Measurements from ENCODE around the gene NTSR1.
A peak's percentile ranks its signal among the peaks of the same experiment; 100 is the strongest.

NTSR1 gene

DNA sequence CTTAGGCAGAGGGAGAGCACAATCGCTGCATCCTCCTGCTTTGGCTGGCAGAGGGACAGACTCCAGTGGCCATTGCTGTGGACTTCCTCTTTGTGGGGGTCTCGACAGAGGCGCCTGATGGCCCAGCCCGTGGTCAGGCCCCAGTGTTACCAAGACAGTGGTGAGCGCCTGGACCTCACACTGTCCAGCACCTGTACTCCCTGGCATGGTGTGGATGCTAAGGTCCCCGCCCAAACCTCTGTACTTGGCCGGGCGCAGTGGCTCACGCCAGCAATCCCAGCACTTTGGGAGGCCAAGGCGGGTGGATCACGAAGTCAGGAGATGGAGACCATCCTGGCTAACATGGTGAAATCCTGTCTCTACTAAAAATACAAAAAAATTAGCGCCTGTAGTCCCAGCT is 2.3 kb upstream of the NTSR1 start:
- no peak for DNase-seq (ENCODE audit: low read depth)
- TF ChIP-seq CTCF (conservative IDR thresholded peaks at IDR 0.05; ENCODE audit: control insufficient read depth, insufficient read depth, low read depth, low read length): no peak
- H3K4me3 ChIP-seq (ENCODE audit: control insufficient read depth, low read depth, low read length): no peak overlapping the region

- no peak for DNase-seq (ENCODE audit: low read depth)
- no peak overlapping the region for H3K4me3 ChIP-seq (ENCODE audit: control insufficient read depth, low read depth, low read length)
- TF ChIP-seq CTCF (conservative IDR thresholded peaks at IDR 0.05; ENCODE audit: control insufficient read depth, insufficient read depth, low read depth, low read length): no peak
These were observed 1.8 kb upstream of the NTSR1 start for GRCh38 chr20:62706857-62707256.

DNA sequence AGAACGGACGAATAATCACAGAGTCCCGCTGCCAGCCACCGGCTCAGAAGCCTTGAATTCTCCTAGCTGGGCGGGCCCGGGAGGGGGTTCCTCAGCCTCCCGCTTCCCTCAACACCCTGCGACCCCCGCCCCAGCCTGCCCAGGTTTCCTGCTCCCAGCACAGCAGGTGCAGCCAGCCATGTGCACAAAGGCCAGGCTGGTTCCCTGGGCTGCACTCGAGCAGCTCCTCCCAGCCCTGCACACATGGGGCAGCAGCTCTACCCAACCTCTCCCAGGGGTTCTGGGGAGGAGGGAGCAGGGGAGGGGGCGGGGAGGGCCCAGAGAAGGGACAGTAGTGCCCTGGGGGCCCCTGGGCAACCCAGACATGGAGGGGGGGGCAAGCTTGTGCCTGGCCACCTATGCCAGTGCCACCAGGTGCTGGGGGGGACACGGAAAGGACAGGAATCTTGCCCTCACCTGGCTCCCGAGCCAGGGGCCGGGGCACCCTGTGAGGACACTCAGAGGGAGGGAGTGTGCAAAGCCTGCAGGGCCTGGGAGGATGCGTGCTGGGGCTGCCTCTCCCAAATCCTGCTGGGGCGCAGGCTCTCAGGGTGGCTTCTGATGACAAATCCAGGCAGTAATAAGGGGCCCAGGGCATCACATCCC is 1.2 kb upstream of the NTSR1 start:
- no peak for TF ChIP-seq CTCF (conservative IDR thresholded peaks at IDR 0.05; ENCODE audit: control insufficient read depth, insufficient read depth, low read depth, low read length)
- H3K4me3 ChIP-seq (ENCODE audit: control insufficient read depth, low read depth, low read length): no peak overlapping the region
- DNase-seq (ENCODE audit: low read depth): no peak

- H3K4me3 ChIP-seq (ENCODE audit: control insufficient read depth, low read depth, low read length): no peak overlapping the region
- DNase-seq (ENCODE audit: low read depth): no peak
- peak; percentile 12 for TF ChIP-seq CTCF (conservative IDR thresholded peaks at IDR 0.05; ENCODE audit: control insufficient read depth, insufficient read depth, low read depth, low read length)
These were observed 615 bp upstream of the NTSR1 start for GRCh38 chr20:62707921-62708521.

DNA sequence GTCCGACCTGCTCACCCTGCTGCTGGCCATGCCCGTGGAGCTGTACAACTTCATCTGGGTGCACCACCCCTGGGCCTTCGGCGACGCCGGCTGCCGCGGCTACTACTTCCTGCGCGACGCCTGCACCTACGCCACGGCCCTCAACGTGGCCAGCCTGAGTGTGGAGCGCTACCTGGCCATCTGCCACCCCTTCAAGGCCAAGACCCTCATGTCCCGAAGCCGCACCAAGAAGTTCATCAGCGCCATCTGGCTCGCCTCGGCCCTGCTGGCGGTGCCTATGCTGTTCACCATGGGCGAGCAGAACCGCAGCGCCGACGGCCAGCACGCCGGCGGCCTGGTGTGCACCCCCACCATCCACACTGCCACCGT is 885 bp downstream of the NTSR1 start:
- DNase-seq (ENCODE audit: low read depth): no peak
- no peak for TF ChIP-seq CTCF (conservative IDR thresholded peaks at IDR 0.05; ENCODE audit: control insufficient read depth, insufficient read depth, low read depth, low read length)
- no peak overlapping the region for H3K4me3 ChIP-seq (ENCODE audit: control insufficient read depth, low read depth, low read length)

DNA sequence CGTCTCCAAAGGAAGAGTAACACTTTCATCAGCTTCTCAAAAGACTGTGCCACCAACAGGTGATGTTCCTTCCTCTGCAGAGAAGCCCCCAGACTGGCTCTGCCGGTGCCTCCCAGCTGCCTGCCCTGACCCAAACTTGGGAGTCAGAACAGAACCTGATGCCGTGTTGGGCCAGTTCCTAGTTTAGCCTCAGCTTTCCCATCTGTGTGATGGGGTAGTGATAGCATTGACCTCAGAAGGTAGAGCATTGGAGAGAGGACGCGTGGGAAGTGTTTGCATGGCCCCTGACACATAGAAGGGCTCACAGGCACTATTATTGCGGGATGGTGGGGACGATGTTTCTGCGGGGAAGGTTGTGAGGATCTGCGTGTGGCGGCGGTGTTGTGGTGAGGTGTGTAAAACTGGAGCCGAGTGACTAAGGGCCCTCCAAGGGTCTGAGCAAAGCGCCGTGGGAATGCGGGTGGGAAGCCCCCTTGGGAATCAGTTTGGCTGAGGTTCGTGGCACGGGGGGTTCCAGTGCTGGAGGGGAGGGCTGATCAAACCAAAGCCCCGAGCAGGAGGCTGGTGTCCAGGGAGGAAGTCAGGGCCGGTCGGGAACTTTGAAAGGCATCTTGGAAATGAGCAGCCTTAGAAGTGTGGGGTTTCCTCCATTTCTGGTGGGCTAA is 1.7 kb downstream of the NTSR1 start:
- TF ChIP-seq CTCF (conservative IDR thresholded peaks at IDR 0.05; ENCODE audit: control insufficient read depth, insufficient read depth, low read depth, low read length): no peak

More for the DNA sequence above, 1.7 kb downstream of the NTSR1 start:
- H3K4me3 ChIP-seq (ENCODE audit: control insufficient read depth, low read depth, low read length): no peak overlapping the region
- DNase-seq (ENCODE audit: low read depth): no peak
